Posterior cingulate gyrus (tissue), 11 donors: ENCODE measurements around the gene TMEM167B.

Experiments used
- DNase-seq, 10 donors: peaks; one replicate each; pipeline versions ENCODE4 v3.0.0 to v3.0.0-alpha.2; 2020 to 2021; ENCODE audit warnings: mixed read lengths in 3 of 10
- intact Hi-C: fragments of 100-400 bp; cut with DNase I; formaldehyde crosslinking; loops from one replicate; pipeline ENCODE4 v1.15.1; 2023

TMEM167B gene

GRCh38 chr1:109079240-109079622, 11.3 kb upstream of the TMEM167B start:
- intact Hi-C loops, result loop anchor here (5.0 kb wide), 1 partner anchor 37 kb away; the partner anchor contains the start of gene WDR47
- DNase-seq, result no peak

DNA sequence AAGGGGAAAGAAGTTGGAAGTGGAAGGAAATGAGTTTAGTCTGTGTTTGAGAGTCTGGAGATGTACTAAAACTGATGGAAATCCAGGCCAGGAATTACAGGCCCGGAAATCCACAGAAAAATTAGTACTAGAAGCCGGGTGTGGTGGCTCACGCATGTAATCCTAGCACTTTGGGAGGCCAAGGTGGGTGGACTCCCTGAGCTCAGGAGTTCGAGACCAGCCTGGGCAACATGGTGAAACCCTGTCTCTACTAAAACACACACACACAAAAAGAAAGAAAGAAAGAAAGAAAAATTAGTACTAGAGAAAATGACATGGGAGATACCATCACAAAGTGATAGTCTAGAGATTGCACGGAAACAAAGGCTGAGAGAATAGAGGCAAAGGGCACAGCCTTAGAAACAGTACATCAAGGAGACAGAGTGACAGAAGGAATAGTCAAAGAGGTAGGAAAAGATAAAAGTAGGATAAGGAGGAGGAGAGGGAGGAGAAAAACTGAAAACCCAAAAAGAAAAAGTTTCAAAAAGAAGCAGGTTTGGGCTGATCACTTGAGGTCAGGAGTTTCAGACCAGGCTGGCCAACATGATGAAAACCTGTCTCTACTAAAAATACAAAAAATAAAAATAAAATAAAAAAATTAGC, 10.0 kb upstream of the TMEM167B start:
- intact Hi-C loops, result no loop called here
- DNase-seq, result no peak

DNA sequence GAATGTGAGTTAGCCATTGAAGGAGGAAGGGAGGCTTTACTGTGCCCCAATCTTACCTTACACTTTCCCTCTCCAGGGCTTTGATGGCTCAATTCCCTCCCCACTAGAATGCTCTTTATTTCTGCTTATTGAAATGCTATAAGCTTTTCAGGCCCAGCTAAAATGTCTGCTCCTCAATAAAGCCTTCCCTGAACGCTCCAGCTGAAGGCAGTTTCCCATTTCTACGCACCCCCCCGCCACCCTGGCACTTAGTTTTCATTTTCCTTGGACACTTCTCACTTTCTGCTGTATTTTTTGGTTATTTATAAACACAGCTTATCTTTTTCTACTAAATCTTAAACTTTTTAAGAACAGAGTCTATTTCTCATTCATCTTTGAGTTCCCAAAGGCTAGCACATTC, 7.1 kb upstream of the TMEM167B start:
- intact Hi-C loops, result no loop called here
- no peak for DNase-seq

DNA sequence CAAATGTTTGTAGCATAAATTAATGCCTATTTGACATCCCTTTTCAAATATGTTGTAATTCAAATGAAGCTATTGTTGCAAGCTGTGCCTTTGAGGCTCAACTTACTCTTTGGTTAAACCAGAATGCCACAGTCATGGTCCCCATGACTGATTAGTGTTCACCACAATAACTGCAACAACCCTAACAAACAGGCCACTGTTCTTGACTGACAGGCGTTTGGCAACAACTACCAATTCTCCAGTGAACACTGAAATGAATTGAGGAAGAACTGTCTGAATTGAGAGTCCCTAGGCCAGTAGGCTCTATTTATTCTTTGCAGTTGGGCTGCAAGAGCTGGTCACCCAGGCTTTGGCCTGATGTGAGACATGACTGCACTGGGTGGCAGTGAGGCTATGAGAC, 6.6 kb upstream of the TMEM167B start:
- intact Hi-C loops, result no loop called here
- peak in 7 of 10 donors; percentile 28 to 92 (median 46) for DNase-seq

DNA sequence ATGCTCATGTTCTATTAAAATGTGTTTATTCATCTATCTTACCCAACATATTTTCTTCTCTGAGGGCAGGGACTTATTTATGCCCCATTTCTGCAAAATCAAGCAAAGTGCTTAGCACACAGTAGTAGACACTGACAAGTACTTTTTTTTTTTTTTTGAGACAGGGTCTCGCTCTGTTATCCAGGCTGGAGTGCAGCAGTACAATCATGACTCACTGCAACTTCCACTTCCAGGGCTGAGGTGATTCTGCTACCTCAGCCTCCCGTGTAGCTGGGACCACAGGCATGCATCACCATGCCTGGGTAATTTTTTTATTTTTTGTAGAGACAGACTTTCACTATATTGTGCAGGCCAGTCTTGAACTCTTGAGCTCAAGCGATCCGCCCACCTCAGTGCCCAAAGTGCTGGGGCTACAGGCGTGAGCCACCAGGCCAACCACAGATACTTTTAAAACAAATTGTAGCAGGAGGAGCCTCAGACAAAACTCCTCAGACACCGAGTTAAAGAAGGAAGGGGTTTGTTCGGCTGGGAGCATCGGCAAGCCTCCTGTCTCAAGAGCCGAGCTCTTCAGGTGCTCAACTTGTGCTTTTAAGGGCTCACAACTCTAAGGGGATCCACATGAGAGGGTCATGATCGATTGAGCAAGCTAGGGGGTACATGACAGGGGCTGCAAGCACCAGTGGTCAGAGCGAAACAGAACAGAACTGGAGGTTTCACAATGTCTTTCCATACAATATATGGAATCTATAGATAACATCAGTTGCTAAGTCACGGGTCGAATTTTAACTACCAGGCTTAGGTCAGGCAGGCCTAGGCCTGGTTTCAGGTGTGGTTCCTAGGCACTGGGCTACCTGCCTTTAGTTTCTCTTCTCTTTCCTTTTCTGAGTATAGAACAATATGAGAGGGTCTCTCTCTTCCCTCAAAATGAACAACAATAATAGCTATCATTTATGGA, 5.7 kb upstream of the TMEM167B start:
- peak in 2 of 10 donors; percentile 42 to 52 for DNase-seq
- intact Hi-C loops, result no loop called here

DNA sequence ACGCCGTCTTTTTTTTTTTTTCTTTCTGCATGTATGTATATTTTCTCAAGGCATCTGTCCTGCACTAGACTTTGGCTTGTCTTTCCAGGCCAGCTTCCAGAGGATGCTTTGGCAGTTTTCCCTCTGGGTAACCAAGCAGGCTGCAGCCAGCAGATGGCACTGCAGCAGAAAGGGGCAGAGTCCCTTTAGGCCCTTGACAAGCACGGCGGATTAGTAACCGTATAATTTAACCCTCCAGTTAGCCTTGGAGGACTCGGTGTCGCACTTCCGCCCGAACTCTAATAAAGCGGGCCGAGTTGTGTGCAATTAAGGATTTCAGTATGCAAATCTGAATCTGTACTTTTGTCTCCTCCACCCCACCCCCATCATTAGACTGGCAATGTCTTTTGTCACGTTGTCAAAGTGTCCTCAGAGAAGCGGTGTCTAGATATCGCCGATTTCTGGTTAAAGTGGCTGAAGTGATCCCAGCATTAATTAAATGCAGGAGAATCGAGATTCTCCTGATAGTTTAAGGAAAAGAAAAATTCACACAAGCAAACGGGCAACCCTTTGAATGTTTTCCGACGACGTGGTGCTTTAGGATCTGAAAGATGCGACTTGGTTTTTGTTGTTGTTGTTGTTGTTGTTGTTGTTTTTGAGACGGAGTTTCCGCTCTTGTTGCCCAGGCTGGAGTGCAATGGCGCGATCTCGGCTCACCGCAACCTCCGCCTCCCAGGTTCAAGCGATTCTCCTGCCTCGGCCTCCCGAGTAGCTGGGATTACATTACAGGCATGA, 1.1 kb upstream of the TMEM167B start:
- DNase-seq, result peak; percentile 68 to 96 (median 84)
- intact Hi-C loops, result loop anchor here (5.0 kb wide), 1 partner anchor 47 kb away; the partner anchor contains the start of gene WDR47

GRCh38 chr1:109091078-109091838, 694 bp downstream of the TMEM167B start:
- DNase-seq, result no peak
- intact Hi-C loops, result loop anchor here (5.0 kb wide), 1 partner anchor 49 kb away; the partner anchor contains the start of gene WDR47

- DNase-seq, result no peak
- intact Hi-C loops, result loop anchor here (5.0 kb wide), 1 partner anchor 50 kb away; the partner anchor contains the start of gene WDR47
Measured at GRCh38 chr1:109091839-109092193, 1.3 kb downstream of the TMEM167B start.

DNA sequence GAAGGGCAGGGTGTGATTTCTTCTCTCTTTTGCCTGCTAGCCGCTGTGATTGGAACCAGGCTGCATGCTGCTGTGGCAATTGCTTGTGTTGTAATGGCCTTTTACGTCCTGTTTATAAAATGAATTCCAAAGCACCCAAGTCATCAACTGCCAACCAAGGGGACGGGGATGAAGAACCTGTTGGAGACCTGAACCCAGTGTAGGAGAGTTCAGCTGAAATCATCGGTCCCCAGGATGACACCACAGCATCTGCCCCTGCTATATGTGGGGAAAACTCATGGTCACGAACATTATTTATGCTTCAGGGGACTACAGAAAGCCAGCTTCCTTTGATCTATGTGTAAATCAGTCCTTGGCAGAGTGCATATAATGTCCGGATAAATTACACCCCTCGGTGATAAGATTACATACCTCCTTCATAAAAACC, 3.8 kb downstream of the TMEM167B start:
- intact Hi-C loops, result loop anchor here (5.0 kb wide), 1 partner anchor 52 kb away; the partner anchor contains the start of gene WDR47
- DNase-seq, result no peak

- intact Hi-C loops, result loop anchor here (5.0 kb wide), 1 partner anchor 53 kb away; the partner anchor contains the start of gene WDR47
- DNase-seq, result no peak
Measured at GRCh38 chr1:109094871-109095270, 4.3 kb downstream of the TMEM167B start.

GRCh38 chr1:109095631-109096030, 5.1 kb downstream of the TMEM167B start:
- intact Hi-C loops, result no loop called here
- DNase-seq, result no peak

- DNase-seq, result no peak
- intact Hi-C loops, result no loop called here
Measured at GRCh38 chr1:109096120-109096519, 5.6 kb downstream of the TMEM167B start.

- intact Hi-C loops, result loop anchor here (1.0 to 10.0 kb wide), 2 partner anchors 12 to 305 kb away; a partner anchor contains a TSS
Measured at GRCh38 chr1:109099938-109100773, 9.6 kb downstream of the TMEM167B start.

GRCh38 chr1:109104364-109105151, 14.0 kb downstream of the TMEM167B start:
- intact Hi-C loops, result loop anchor here (10.0 kb wide), 1 partner anchor 300 kb away; no protein-coding TSS in a partner anchor
- DNase-seq, result peak in 1 of 10 donors; percentile 51

More at GRCh38 chr1:109099938-109100773, 9.6 kb downstream of the TMEM167B start:
- DNase-seq, result peak; percentile 94 to 99 (median 96)

DNA sequence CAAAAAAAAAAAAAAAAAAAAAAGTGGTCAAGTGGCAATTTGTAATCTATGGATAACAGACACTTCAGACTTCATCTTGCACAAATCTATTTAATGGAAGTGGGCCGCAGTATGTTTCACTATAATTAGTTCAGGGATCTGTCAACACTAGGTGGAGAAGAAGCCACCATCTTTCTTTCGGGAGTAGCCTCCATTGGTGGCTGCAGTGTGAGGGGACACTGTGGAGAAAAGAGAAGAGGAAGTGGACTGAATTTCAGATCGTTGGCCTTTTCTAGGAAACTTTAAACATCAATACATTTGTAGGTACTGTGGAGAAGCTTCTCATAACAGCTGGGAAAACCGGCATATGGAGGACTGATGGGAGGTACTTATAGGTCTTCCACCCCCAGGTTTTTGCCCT, 15.3 kb downstream of the TMEM167B start:
- no peak for DNase-seq
- intact Hi-C loops, result loop anchor here (10.0 kb wide), 1 partner anchor 299 kb away; no protein-coding TSS in a partner anchor

DNA sequence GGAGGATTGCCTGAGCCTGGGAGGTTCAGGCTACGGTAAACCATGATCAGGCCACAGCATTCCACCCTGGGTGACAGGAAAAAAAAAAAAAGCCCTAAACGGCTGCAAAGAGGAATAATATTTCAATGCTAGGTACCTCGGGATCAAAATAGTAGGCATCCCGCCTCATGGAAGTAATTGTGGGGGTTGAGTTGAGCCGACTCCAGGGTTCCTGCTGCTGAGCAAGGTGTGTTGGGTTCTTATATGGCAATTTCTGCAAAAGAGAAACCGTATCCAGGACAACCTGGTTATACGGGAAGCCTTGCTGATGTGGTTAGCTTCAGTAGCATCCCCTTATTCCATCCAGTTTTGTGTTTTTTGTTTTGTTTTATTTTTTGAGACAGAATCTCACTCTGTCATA, 17.2 kb downstream of the TMEM167B start:
- no peak for DNase-seq
- intact Hi-C loops, result loop anchor here (10.0 kb wide), 1 partner anchor 297 kb away; no protein-coding TSS in a partner anchor

GRCh38 chr1:109109906-109110305, 19.3 kb downstream of the TMEM167B start:
- intact Hi-C loops, result loop anchor here (10.0 kb wide), 2 partner anchors 155 to 295 kb away; no protein-coding TSS in a partner anchor
- no peak for DNase-seq
